SIG-M5 treated with dmso at 0.1 percent for 504 hours (cell line): ENCODE measurements around the gene HTATIP2.
"Not testable (repeated sequence)": the region's sequence is repeated elsewhere in the genome, so short reads cannot be mapped to it uniquely, and the experiment has no call there.

Source experiments
- DNase-seq: peaks from one replicate; lab custom pipeline; 2025; ENCODE audit not compliant: unreplicated experiment; lab: John Stamatoyannopoulos, UW

HTATIP2 gene

GRCh38 chr11:20363500-20364340 is at the start of gene HTATIP2:
Gene HTATIP2 (plus strand): TSS chr11:20363714. CDS start chr11:20364238, 524 bp downstream.
- DNase-seq: peak; percentile 44

- no peak for DNase-seq
Observed at GRCh38 chr11:20315800-20316199, 47.7 kb upstream of the HTATIP2 start.

- no peak for DNase-seq
Observed at GRCh38 chr11:20321177-20321576, 42.3 kb upstream of the HTATIP2 start.

GRCh38 chr11:20327377-20327935 is 36.1 kb upstream of the HTATIP2 start:
- no peak for DNase-seq

- no peak for DNase-seq
Observed at GRCh38 chr11:20336056-20336455, 27.5 kb upstream of the HTATIP2 start.

- DNase-seq: peak; percentile 10
Observed at GRCh38 chr11:20337526-20338154, 25.9 kb upstream of the HTATIP2 start.

- no peak for DNase-seq
Observed at GRCh38 chr11:20342347-20343141, 21.0 kb upstream of the HTATIP2 start.

- no peak for DNase-seq
Observed at GRCh38 chr11:20351136-20351535, 12.4 kb upstream of the HTATIP2 start.

GRCh38 chr11:20351751-20352262 is 11.7 kb upstream of the HTATIP2 start:
- DNase-seq: no peak

GRCh38 chr11:20353829-20354434 is 9.6 kb upstream of the HTATIP2 start:
- peak; percentile 21 for DNase-seq

GRCh38 chr11:20355221-20356219 is 8.0 kb upstream of the HTATIP2 start:
- peak; percentile 42 for DNase-seq

- DNase-seq: no peak
Observed at GRCh38 chr11:20357150-20357549, 6.4 kb upstream of the HTATIP2 start.

- DNase-seq: peak; percentile 46
Observed at GRCh38 chr11:20360650-20361049, 2.9 kb upstream of the HTATIP2 start.

GRCh38 chr11:20362481-20362880 is 1.0 kb upstream of the HTATIP2 start:
- DNase-seq: no peak

- no peak for DNase-seq
Observed at GRCh38 chr11:20363149-20363499, 390 bp upstream of the HTATIP2 start.

- DNase-seq: no peak
Observed at GRCh38 chr11:20364341-20364792, 853 bp downstream of the HTATIP2 start.

GRCh38 chr11:20365465-20365864 is 2.0 kb downstream of the HTATIP2 start:
- not testable (repeated sequence) for DNase-seq

GRCh38 chr11:20367313-20367948 is 3.9 kb downstream of the HTATIP2 start:
- DNase-seq: peak; percentile 23

- no peak for DNase-seq
Observed at GRCh38 chr11:20368438-20368837, 4.9 kb downstream of the HTATIP2 start.
